Stimulated activated CD4-positive, alpha-beta T cell treated with anti-CD3 and anti-CD28 coated beads, Interleukin-4, amount 100 ng/mL, for 4 hours (primary cell): ENCODE measurements around the gene SLC7A6OS.

Experiments
- DNase-seq, 2 experiments: peaks; one replicate each; pipeline ENCODE4 v3.0.0-alpha.2; 2020

SLC7A6OS gene

DNA sequence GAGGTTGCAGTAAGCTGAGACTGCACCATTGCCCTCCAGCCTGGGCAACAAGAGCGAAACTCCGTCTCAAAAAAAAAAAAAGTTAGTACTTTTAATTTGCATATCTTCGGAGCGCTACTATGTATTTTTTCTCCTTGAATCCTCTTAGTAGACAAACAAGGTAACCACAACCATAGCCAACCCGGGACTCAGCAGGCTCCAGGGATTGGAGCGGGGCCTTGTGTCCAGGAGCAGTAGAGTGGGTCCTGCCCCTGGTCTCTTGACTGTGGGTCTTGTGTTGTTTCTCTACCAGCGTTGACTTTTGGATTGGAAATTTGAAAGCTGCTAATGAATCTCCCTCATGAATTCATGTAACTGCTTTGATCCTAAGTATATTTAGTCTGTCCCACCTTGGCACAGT is 32.4 kb upstream of the SLC7A6OS start:
- DNase-seq = no peak

GRCh38 chr16:68342620-68343019 is 31.9 kb upstream of the SLC7A6OS start:
- DNase-seq = no peak

DNA sequence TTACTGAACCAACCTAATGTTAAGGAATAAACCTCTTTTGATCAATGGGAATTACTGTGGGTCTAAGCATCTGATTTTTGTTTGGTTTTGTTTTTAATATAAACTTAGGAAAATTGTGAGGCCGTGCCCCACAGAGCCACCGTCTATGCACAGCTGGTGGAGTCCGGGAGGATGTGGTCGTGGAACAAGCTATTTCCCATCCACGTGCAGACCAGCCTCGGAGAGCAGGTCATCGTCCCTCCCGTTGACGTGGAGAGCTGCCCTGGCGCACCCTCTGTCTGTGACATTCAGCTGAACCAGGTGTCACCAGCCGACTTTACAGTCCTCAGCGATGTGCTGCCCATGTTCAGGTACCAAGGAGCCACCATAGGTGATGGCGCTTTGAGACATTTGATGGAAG is 28.5 kb upstream of the SLC7A6OS start:
- DNase-seq = no peak

GRCh38 chr16:68338326-68339119 is 27.8 kb upstream of the SLC7A6OS start:
- no peak for DNase-seq

GRCh38 chr16:68335175-68335574 is 24.4 kb upstream of the SLC7A6OS start:
- DNase-seq = no peak

GRCh38 chr16:68332411-68333121 is 21.8 kb upstream of the SLC7A6OS start:
- no peak for DNase-seq

GRCh38 chr16:68331879-68332410 is 21.2 kb upstream of the SLC7A6OS start:
- DNase-seq = no peak

GRCh38 chr16:68328860-68329390 is 18.2 kb upstream of the SLC7A6OS start:
- DNase-seq = no peak

- peak; percentile 68 to 78 for DNase-seq
These were observed 17.6 kb upstream of the SLC7A6OS start for GRCh38 chr16:68328151-68328859.

DNA sequence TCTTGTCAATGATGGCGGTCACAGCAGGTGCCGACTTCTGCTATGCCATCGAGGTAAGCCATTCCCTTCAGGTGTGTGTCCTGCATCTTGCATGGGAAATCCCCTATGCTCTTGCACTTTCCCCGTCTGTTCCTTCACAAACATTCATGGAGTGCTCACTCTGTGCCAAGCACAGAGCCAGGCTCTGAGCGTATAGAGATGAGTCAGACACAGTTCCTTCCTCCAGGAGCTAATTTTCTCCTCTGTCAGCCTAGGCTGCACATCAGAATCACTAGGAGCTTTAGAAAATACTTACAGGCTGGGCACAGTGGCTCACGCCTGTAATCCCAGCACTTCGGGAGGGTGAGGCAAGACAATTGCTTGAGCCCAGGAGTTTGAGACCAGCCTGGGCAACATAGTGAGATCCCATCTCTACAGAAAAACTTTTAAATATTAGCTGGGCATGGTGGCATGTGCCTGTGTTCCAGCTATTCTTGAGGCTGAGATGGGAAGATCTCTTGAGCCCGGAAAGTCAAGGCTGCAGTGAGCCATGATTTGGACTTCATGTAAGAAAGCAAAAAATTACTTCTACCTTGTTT is 14.1 kb upstream of the SLC7A6OS start:
- no peak for DNase-seq

GRCh38 chr16:68324336-68324735 is 13.6 kb upstream of the SLC7A6OS start:
- DNase-seq = no peak

DNA sequence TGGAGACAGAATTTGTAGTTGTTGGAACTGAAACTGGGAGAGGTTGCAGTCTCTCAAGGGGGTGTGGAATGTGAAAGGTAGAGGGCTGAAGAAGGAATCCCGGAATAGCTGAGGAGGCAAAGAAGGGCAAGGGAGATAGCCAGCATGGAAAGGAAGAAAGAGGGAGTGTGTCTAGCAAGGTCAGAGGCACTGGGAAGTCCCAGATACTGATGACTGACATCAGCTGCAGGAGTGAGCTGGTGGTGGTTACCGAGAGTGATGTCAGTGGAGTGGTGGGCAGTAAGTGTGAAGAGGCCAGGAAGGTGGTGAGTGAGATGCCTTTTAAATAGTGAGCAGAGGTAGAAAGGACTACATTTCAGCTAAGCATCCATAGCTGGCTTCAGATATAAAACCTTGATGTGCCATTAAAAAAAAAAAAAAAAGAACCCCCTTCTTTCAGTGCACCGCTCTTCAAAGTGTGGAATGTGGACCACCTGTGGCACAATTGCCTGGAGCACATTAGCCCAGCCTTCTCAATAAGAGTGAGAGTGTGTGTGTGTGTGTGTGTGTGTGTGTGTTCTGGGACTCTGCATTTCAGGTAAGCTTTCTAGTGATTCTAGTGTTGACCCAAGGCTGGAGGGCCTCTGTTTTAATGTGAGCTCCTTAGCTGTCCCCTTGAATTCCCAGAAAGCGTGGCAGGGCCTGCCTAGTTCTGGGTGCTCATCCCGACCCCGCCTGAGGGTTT is 8.6 kb upstream of the SLC7A6OS start:
- peak in 1 of 2 experiments; percentile 19 for DNase-seq

- no peak for DNase-seq
These were observed 2.4 kb upstream of the SLC7A6OS start for GRCh38 chr16:68313116-68313515.

DNA sequence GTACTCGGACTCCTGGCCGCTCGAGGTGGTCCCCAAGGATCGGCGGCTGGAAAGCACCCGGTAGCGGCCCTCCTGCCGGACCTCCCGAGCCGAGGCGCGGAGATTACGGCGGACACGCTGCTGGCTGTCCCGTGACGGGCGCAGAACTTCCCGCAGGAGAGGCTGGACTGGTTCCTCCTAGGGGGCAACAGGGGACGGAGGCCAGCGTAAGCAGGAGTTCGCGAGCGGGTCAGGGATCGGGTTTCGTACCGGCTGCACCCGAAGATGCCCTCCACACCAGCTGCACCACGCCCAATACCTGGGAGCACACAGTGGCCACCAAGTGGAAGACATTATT is 341 bp downstream of the SLC7A6OS start:
- DNase-seq = no peak

- DNase-seq = no peak
These were observed 947 bp downstream of the SLC7A6OS start for GRCh38 chr16:68309799-68310198.

- DNase-seq = no peak
These were observed 4.1 kb downstream of the SLC7A6OS start for GRCh38 chr16:68306633-68307032.

- no peak for DNase-seq
These were observed 9.8 kb downstream of the SLC7A6OS start for GRCh38 chr16:68300734-68301459.

GRCh38 chr16:68299571-68300453 is 10.9 kb downstream of the SLC7A6OS start:
- no peak for DNase-seq

DNA sequence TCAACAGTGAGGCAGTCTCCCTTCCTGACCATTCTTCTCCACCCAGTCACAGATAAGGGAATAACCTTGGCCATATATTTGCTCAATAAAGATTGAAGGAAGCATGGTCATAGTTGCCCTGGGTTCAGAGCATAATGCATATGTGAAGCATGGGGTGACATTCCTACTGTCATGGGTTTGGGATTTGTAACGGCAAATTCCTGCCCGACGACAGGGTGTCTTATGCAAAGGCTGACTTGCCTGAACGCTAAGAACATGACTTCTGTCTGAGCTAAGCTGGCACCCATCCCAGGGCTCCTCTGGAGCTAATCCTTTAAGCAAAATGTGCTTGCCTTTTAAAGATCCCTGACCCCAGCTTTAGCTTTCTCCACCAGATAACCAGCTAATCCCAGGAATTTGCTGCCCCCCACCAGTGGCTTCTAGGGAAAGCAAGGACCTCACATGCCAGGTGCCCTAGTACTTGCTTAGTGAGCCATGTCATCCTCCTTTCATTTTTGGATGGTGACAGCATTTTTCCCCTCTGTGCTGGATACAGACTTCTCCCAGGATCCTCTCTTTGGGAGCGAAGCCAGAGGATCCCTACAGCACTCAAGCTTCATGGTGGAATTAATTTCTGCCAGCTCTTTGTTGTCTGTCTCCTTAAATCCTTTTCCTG is 11.7 kb downstream of the SLC7A6OS start:
- DNase-seq = no peak

- DNase-seq = no peak
These were observed 12.4 kb downstream of the SLC7A6OS start for GRCh38 chr16:68298312-68298711.
